ENCODE results near the gene SNX6. TPM values are rescaled to one million over a fixed set of nuclear protein-coding genes. Genes with fewer than 3 reads are reported as not detected.

SNX6 gene
- 90.6 and 109 TPM in 2 replicates for total RNA-seq

GRCh38 chr14:34629657-34630529, at the start of gene SNX6:
Gene SNX6, minus strand, starts transcription at chr14:34630148. Its CDS starts 32 bp downstream, at chr14:34630116.

GRCh38 chr14:34539407-34540180, 90.4 kb downstream of the SNX6 start, which contains the start of gene EAPP:
Gene EAPP, minus strand, starts transcription at chr14:34539701. Its CDS starts 73 bp downstream, at chr14:34539628.

Other genes starting within 250 kb of the SNX6 start
- gene SPTSSA, start 167.9 kb downstream of the SNX6 start, total RNA-seq = 12.3 and 13.9 TPM in 2 replicates
- gene EAPP, start 90.4 kb downstream of the SNX6 start, total RNA-seq = 41.6 and 45.8 TPM in 2 replicates
- 39.6 and 43.0 TPM in 2 replicates for gene CFL2, start 84.4 kb upstream of the SNX6 start, total RNA-seq
- 43.9 and 52.3 TPM in 2 replicates for gene BAZ1A, start 245.2 kb upstream of the SNX6 start, total RNA-seq